Pulmonary artery endothelial cell (primary cell): ENCODE data around the gene OR6B3. TPM values are rescaled to one million over a fixed set of nuclear protein-coding genes. Genes with fewer than 3 reads are reported as not detected.

Experiments used
- DNase-seq: peaks from one replicate; pipeline ENCODE4 v3.0.0-alpha.2; 2011; ENCODE audit warnings: low read depth, low spot score
- total RNA-seq: library from RNA; depleted of rRNA; stranded (reverse); fragments of >200 nt; gene quantifications from 2 replicates; pipeline ENCODE4 v1.2.3, GENCODE V29; 2014

OR6B3 gene
- not detected in 2 replicates for total RNA-seq

DNA sequence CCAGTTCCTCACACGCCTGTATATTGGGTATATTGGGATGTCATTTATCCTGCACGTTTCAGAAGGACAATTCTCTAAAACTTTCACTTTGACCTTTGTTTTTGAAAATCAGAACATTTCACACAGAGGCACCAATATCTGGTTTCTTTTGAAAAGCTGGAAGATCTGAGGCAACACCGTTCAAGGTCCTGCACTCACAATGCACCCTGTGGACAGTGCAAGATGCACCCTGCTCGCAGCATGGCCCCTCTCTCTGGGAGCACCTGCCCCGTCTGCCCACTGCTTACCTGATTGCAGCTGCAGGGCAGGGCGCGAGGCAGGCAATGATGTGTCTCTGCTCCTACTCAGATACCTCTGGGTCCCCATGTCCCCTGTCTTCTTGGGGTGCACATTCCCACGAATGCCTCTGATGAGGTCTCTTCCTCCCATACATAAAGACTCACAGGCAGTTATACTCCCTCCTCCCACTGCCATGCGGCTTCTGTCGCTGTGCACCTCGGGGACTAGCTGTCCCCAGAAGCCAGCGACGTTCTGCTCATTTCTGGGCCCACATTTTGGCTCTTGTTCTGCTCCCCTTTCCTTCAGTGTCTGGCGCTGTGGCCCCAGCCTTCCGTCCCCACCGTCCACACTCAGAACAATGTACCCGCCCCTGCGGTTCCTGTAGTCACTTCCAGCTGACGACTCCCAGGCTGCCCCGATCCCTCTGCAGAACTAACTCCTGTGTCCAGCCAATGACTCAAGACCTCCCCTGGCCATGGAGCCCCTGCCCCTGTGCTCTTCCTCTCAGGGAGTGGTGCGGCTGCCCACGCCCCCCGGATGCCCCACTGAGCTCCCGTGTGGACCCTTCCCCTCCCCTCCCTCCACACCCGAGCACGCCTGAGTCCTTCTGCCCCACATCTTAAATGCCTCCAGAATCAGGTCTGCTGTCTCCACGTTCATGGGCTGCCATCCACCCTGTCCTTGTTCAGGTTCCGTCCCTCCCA is at the start of gene OR6B3:
TSS of gene OR6B3 (minus strand) at position 349 of the 983 bp plus-strand sequence.
- DNase-seq, result no peak

DNA sequence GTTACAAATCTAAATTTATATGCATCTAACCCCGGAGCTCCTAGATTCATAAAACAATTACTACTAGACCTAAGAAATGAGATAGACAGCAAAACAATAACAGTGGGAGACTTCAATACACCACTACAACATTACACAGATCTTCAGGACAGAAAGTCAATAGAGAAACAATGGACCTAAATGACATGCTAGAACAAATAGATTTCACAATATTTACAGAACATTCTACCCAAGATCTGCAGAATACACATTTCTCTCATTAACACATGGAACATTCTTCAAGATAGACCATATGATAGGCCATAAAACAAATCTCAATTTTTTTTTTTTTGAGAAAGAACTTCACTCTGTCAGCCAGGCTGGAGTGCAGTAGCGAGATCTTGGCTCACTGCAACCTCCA is 45.0 kb upstream of the OR6B3 start:
- no peak for DNase-seq

DNA sequence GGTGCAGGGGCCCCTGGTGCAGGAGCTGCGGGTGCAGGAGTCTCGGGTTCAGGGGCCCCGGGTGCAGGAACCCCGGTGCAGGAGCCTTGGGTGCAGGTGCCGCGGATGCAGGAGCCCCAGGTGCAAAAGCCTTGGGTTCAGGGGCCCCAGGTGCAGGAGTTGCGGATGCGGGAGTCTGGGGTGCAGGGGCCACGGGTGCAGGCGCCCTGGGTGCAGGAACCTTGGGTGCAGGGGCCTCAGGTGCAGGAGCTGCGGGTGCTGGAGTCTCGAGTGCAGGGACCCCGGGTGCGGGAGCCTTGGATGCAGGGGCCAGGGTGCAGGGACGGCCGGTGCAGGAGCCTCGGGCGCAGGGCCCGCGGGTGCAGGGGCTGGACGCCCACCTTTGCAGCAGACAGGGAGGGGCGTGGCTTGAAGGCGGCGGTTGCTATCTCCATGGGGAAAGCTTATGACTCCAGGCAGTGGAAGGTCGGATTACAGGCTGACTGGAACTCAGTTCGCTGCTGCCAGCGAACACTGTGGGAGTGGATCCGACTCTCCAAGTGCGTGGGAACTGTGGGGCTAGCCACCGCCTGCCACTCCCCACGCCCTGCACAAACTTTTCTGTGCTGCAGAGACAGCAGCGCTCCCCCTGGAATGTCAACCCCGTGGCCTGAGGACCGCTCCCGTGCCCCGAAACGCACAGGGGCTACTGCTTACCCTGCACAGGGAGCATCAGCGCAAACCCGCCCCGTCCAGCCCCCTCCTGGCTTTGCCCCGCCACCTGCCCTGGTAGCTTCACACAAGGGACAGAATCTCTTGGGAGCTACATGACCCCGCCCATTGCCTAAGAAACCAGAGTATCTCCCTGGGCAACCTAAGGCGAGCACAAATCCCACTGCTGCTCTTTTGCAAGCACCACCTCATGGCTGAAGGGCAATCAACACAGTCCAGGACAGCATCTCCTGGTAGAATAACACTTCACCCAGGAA is 42.5 kb upstream of the OR6B3 start:
- DNase-seq, result no peak

DNA sequence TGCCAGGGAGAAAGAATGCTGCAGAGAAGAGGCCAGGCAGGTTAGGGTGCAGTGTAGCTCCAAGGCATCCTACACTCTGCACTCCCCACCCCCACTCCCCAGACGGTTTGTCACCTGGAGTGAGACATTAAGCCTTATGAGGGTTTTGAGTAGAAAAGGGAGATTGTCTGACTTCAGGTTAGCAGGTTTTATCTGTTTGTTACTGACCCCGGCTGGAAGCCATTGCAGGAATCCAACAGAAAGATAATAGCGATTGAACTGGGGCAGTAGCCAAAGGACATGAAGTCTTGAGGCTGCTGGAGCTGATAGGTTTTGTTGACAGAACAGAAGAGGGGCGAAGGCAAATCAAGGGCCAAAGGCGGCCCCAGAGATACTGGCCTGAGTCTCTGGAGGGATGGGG is 36.0 kb upstream of the OR6B3 start:
- no peak for DNase-seq

DNA sequence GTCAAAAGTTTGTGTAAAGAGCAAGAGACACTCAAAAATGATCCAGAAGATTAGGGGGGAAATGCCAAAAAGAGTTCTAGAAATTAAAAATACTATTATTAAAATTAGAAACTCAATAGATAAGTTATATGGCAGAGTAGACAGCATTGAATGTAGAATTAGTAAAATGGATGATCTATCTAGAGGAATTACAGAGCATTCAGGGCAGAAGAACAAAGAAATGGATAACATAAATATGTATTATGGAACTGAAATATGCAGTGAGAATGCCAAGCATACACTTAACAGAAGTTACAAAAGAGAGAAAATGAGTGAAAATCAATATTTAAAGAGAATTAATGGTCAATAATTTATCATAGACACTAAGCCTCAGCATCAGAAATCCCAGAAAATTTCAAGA is 33.2 kb upstream of the OR6B3 start:
- DNase-seq, result no peak

DNA sequence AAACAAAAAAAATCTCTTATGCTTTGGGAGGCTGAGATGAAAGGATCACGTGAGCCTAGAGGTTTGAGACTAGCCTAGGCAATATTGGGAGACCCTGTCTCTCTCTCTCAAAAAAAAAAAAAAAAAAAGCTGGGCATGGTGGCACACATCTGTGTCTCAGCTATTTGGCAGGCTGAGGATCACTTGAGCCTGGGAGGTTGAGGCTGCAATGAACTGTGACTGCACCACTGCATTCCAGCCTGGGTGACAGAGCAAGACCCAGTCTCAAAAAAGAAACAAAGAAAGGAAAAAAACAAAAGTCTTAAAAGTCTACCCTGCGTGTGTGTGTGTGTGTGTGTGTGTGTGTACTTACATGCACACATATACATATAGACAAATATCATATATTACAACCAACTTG is 25.3 kb upstream of the OR6B3 start:
- DNase-seq, result no peak

DNA sequence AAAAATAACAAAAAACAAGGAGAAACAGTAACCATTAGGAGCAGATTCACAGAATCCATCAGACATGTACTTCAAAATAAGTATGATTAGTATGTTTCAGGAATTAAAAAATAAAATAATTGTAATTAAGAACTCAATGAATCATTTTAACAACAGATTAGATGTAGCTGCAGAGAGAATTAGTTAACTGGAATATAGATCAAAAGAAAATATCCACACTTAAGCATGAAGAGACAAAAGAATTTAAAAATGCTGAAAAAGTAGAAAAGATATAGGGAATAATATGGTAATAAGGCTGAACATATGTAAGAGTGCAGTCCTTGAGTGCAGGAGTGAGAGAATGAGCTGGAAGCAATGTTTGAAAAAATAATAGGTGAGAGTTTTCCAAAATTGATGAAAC is 24.1 kb upstream of the OR6B3 start:
- no peak for DNase-seq

DNA sequence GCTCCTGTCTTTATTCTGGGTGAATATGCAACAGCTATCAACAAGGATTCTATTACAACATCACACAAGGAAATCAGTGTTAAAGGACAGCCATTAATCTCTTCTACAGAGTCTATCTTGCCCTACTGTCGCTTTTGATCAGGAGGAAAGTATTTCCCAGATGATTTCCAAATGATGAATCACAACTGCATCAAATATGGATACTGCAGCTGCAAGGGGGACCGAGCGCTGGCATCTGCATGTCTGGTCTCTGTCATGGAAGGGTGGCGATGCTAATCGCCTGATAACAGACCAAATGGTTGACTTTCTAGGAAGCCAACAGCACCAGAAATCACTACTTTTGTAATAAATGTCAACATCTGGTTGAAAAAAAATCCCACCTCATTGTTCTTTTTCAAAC is 21.2 kb upstream of the OR6B3 start:
- no peak for DNase-seq

DNA sequence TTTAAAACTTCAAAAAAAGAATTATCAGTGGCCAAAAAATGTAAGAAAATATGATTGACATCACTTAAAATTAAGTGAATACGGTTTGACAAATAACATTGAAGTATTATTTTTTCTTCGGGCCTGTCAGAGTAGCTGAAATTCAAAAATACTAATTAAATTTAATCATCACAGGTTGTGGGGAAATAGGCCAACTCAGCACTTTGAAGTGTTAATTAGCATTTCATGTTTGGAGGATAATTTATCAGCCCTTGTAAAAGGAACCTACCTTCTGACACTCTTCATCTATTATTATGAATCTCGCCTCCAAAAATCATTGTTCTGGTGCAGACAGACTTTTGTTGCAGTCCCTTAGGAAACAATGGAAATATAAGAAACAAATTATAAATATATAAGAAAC is 17.6 kb upstream of the OR6B3 start:
- DNase-seq, result no peak

DNA sequence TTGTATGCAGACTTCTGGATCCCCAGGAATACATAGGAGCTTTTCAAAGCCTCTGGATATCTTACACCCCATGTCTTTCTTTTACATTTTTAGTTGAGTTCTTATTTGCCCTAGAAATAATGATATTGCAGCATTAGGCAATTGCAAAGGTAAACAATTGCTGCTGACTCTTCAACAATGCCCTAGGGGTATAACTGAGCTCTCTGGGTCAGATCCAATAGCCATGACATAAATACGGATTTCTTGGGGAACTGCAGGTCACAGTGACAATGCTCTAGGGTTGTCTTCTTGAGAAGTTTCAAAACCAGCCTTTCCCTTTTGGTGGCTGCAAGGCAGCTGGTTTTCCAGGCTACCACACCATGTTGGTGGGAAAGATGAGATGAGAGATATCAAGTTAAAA is 16.5 kb upstream of the OR6B3 start:
- DNase-seq, result no peak

DNA sequence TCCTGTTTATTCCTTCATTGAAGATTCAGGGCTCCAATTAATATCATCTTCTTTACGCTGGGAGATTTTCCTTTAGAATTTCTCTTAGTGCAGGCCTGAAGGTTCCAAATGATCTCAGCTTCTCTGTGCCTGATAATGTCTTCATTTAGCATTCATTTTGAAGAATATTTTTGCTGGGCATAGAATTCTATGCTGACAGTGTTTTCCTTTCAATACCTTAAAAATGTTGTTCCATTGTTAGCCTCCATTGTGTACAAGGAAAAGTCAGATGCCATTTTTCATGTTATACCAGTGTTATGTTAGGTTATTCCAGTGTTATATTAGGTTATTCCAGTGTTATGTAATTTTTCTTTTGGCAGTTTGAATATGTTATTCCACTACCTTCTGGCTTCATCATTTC is 14.9 kb upstream of the OR6B3 start:
- DNase-seq, result no peak

DNA sequence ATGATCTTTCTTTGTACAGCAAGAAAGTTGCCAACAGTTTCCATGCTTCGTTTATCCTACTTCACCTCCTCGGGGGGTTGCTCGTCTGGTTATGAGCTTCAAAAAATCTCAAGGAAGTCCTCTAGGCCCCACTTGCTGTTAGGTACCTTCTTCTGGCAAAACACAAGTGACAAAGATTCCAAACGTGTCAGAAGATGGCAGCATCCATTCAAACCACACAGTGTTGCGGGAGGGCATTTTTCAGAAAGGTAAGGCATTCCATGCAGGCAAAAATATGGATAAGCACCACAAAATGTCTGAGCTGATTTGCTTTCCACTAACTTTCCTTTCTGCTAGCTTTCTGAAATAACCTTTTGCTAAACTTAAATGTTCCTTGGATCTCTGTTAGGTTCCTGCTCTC is 13.2 kb upstream of the OR6B3 start:
- DNase-seq, result no peak

DNA sequence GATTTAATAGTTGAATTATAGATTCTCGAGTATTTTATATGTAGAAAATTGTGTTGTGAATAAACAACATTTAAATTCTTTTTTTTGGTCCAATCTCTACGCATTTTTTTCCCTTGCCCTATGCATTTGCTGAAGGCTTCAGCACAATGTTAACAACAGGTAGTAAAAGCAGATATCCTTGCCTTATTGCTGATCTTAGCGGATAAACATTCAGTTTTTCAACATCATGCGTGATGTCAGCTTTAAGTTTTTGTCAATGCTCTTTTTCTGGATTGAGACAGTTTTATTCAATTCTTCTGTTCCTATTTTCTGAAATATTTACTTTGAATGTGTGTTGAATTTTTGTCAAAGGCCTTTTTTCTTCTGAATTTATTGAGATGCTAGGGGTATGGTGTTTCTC is 11.6 kb upstream of the OR6B3 start:
- no peak for DNase-seq

DNA sequence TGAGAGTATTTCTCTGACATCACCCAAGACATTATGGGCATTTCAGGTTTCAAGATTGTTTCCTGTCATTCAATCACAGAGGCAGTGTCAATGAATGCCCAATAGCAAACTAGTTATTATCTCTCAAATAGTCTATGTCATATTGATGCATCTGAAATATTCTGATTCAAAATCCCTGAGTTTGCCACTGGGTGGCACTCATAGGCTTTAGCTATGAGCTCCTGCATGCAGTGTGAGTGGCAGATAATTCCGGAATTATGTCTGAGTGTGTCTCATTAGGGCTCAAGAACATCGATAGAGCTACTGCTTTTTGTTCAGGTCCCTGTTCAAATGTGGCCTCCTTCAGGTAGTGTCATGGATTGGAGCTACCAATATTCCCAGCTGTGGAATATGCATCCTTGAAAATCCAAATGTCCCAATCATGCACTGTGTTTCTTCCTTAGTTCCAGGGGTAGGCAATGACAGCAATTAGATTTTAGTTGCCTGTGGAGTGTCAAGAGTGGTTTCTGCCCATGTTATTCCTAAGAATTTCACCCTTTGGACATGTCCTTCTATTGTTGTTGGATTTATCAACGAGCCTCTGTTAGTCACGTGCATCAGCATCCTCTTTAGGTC is 7.8 kb upstream of the OR6B3 start:
- DNase-seq, result no peak

DNA sequence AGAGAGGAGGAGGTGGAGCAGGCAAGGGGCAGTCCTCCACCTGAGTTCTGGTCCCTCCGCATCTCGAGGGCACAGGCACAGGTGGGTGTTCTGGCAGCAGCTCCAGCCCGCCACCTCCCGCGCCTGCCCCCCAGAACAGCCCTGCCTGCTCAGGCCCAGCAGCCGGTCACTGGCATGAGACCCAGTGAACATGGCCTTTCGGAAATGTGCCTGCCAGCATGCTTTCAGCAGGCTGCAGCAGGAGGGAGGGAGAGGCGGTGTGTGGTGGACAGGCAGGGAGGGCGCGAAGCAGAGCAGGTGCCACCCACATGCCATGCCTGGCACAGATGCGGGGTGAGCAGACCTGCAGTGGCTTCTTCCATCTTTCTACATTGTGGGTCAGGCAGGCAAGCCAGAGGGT is 3.4 kb upstream of the OR6B3 start:
- DNase-seq, result no peak

DNA sequence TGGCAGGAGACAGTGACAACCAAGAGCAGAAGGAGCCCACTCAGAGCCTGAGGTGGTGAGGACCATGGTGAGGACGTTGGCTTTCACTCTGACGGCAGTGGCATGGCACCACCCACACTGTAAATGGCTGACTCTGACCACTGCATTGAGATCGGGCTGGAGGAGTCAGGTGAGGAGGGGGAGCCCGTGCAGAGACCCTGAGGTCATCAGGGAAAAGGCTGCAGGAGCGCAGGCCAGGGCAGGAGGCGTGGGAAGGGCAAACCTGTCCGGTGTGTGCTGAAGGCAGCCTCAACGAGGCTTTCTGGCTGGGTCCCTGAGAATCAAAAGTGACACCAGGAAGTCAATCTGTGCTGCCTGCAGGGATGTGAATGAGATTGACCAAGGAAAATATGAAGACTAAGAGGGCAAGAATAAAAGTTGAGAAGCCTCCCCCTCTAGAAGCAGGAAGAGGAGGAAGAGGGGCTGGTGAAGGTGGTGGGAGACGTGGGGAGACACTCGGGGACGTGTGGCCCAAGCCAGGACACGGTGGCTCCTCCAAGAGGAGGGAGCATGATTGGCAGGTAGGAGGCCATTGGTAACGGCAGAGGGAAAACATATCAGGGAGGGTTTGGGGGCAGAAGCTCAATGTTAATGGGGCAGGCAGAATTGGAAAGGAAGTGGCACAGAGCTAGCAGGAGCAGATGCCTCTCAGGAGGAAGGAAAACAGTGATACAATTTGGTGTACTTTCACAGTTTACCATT is 2.0 kb upstream of the OR6B3 start:
- no peak for DNase-seq

DNA sequence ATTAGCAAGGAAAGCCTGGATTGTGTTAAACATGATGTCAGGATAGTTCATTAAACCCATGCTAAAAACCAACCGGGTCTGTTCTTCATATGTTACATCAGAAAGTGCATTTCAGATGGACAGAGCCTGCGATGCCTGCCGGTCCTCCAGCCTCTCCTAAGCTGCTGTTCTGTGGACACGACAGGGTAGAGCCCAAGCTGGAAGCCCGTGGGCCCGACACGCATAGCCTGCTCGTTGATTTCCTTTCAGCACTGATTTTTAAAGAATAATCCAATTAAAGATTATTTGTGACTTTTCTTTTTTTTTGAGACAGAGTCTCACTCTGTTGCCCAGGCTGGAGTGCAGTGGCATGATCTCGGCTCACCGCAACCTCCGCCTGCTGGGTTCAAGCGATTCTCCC is 797 bp downstream of the OR6B3 start:
- DNase-seq, result no peak

DNA sequence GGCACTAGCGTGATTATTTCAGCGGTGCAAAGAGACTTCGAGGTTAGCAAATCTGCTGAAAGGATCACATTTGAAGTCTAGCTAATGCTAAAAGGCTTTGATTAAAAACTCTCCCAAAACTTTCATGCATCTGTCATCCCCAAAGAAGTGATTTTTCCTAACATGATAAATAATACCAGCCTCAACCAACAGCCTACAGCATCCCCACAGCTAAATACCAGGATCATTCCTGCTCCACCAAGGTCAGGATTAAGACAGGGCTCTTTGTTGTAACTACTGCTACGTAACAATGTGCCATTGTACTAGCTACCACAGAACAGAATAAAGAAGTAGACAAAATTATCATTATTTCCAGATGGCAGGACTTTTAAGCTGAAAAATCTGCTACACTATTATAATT is 1.6 kb downstream of the OR6B3 start:
- DNase-seq, result no peak

DNA sequence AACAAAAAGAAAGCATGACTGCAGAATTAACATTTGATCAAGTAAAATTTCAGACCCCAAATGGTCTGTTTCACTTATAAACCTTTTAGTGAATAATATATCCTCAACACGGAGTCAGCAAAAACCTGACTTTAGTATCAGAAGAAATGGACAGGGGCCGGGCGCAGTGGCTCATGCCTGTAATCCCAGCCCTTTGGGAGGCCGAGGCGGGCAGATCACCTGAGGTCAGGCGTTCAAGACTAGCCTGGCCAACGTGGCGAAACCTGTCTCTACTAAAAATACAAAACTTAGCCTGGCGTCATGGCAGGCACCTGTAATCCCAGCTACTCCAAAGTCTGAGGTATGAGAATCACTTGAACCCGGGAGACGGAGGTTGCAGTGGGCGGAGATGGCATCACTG is 3.0 kb downstream of the OR6B3 start:
- no peak for DNase-seq

DNA sequence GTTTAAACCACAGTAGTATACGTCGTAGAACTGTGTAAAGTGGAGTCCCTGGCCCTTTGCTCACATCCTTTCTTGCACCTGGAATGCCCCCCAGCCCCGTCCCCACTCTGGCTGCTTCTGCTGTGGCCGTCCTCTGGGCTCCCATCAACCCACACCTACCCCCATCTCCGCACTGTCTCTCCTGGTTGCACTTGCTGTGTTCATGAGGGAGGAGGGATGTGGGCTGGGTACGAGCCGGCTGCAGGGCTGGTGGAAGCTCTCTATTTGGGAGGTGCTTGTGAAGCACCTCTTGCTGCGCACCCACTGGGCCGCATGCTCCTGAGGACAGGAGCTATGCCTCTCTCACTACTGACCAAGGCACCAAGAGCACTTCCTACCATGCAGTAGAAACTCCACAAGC is 5.1 kb downstream of the OR6B3 start:
- DNase-seq, result no peak

DNA sequence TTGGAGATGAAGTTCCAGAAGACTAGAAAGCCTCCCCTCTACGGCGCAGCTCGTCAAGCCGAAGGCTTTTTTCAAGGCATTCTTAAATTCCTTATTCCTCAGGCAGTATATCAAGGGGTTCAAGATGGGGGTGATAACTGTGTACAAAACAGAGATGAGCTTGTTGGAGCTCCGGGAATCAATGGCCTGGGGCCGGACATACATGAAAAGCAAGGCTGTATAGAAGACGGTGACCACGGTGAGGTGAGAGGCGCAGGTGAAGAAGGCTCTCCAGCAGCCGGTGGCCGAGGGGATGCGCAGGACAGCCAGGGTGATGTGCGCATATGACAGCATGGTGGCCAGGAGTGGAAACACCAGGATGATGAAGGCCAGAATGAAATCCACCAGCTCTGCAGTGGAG is 8.2 kb downstream of the OR6B3 start:
- no peak for DNase-seq
